IPS-NIHi7 (cell line): ENCODE data around the gene AIP.
"Not testable (repeated sequence)": the region's sequence is repeated elsewhere in the genome, so short reads cannot be mapped to it uniquely, and the experiment has no call there.

Experiments
- DNase-seq: peaks from one replicate; pipeline ENCODE4 v3.0.0; 2012; ENCODE audit warnings: mixed read lengths; ENCODE audit errors: extremely low spot score

Gene AIP

DNA sequence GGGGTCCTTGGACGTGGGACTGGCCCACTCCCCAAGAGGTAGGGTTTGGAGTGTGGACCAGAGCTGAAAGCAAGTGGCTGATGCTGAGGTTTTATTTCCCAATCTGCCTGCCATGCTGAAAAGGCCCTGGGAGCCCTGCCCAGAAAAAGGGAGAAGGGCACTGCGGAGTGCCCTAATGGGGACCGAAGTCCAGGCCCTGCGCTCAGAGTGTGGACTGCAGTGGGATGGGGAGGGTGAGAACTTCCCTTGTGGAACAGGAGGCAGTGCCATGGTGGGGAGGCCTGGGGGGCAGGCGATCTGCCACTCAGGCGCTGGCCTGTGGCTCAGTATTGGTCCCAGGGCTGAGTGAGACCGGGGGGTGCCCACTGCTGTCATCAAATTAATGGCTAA, 34.6 kb upstream of the AIP start:
- no peak for DNase-seq

DNA sequence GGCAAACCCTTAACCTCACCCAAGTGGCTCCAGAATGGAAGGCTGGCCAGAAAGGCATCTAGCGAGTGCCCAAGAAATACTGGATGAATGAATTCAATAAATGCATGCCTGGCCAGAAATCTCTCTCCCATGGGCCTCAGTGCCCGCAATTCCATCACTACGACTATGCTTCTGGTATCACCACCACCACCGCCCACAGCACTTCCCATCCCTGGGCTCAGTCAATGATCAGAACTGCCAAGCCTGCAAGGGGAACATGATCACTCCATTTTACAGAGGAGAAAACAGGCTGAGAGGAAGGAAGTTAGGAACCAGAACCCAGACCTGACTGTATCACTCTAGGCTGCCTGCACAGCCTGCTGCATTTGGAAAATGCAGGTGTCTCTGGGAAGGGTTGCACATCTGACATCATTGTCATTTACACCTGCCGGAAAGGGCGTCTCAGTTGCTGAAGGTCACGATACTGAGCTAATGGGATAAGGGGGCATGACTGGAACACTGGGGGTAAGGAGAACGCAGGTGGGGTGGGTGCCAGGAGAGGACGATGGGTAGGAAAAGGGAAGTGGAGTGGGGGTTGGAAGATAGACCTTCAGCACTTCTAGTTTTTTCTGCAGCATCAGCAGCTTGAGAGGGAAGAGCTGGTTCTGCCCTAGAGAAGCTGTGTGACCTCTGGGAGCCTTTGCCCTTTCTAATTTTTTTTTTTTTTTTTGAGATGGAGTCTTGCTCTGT, 33.5 kb upstream of the AIP start:
- DNase-seq: no peak

DNA sequence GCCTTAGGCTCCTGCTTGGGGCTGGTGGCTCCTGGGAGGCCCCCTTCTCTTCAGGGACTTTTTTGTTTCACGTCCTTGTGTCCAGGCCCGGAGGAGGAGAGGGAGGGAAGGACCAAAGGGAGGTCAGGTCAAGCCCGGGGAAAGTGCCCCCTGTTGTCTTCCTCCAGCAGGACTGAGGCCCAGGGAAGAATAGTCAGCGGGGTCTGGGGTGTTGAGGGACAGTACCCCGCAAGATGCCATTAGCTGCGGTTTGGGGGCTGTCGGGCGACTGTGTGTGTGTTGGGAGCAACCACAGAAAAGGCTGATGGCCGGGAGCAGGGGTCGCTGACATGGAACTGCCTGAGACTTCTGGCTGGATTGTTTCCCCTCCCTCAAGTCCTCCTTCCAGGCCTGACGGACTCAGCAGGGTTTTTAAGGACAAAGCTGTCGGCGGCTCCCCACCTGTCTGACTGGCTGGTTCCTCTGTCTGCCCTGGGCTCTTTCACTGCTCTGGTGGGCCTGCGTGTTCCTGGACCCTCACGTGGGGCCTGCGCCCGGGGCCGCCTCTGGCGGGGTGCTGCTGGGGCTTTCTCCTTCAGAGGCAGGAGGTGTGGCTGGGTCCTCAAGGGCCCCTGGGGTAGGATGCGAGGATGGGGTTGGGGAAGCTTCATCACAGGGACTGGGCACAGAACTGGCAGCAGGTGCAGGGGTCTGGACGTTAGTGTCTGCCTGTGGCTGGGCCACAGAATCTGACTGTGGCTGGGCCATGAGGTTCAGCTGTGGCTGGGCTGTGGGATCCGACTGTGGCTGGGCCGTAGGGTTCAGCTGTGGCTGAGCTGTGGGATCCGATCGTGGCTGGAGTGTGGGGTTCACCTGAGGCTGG, 31.8 kb upstream of the AIP start:
- no peak for DNase-seq

DNA sequence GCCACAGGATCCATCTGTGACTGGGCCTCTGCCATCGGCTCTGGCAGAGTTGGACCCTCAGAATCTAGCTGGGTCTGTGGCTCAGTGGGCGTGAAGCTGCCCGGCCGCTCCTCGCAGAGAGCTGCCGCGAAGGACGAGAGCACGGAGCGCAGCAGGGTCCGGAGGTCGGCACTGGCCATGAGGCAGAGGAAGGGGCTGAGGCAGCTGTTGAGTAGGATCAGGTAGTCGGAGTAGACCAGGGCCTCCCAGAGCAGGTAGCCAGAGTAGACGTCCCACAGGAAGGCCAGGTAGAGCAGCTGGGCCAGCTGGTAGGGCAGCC, 31.2 kb upstream of the AIP start:
- DNase-seq: no peak

DNA sequence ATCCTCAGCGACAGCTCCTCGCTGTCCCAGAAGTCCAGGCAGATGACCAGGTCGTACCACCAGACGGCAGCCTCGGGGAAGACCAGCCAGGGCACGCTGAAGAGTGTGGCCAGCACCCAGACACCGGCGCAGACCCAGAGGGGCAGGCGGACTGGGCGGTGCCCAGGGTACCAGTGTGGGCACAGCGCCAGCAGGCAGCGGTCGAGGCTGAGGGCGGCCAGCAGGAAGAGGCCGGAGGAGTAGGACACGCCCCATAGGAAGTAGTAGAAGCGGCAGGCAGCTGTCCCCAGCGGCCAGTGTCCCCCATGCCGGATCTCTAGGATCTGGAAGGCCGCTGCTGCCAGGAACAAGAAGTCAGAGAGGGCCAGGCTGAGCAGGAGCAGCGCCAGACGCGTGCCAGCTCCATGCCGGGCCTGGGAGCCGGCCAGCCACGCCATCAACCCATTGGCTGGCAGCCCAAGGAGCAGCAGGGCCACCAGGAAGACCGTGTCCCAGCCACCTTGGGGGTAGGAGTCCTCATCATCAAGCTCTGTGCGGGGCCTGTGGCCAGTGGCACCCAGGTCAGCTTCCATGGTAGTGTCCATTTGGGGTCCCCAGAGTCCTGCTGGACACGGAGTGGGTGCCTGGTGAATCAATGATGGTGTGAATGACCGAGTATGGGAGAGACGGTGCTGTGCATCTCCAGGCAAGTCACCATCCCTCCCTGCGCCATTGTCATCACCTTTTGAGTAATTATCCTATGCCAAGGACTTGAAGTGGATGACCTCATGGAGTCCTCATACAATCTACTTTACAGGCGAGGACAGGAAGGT, 30.5 kb upstream of the AIP start, which contains the start of gene GPR152:
Gene GPR152 (minus strand): TSS at position 589 of the 812 bp plus-strand sequence. CDS start 5 bp downstream, at position 584.
- no peak for DNase-seq

DNA sequence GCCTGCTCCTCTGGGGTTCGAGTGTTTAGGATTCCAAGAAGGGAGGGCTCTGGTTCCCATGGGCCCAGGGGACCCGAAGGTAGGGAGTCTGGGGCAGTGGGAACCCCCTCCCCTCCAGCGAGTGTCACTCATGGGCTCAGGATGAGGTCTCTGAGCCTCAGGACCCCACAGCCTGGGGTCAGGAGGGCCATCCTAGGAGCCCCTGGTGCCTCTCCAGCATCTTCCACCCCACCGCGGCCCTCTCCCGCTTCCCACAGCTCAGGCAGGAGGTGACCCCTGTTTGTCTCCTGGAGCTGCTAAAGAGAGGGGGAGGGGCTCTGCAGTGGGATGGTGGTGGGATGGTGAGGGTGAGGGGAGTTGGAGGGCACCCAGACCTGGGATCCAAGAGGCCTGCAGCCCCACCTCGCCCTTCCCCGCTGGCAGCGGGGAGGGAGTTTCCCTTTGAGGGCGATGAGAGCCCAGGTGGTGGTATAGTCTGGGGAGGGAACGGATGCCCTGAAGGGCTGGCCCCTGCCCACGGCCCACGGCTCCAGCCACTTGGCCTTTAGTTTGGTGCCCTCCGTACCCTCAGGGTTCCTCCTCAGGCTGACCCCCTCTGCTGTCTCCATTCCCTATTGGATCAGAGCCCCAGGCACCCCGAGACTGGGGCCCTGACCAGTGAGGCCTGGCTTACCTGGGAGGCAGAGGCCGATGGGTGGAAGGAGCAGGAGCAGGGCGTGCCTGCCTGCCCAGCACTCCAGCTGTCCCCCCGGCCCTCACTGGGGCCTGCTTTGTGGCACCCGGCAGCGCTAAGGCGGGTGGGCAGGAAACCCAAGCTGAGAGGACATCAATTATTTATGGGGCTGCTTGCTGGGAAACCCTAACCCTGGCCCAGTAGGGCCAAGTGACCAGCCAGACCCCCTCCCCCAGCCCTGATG, 28.8 kb upstream of the AIP start:
- DNase-seq: no peak

DNA sequence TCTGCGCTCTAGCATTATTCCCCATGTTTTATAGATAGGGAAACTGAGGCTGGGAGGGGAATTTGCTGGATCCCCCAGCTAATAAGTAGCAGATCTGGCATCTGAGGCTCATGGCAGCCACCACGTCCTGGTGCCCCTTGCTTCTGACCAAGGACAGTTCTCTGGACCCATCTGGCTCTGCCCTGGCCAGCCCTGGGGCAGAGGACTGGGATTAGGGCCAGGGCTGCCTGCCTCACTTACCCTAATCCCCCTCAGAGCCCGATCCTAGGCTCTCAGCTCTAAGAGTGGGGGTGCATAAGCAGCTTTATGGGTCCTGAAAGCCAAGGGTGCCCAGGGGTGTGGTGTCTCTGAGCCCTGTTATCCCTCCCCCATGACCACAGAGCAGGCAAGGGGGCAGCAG, 27.8 kb upstream of the AIP start, which contains the start of gene CABP4:
Gene CABP4 (plus strand): TSS at position 301 of the 400 bp plus-strand sequence. CDS start 70 bp downstream, at position 371.
- no peak for DNase-seq

DNA sequence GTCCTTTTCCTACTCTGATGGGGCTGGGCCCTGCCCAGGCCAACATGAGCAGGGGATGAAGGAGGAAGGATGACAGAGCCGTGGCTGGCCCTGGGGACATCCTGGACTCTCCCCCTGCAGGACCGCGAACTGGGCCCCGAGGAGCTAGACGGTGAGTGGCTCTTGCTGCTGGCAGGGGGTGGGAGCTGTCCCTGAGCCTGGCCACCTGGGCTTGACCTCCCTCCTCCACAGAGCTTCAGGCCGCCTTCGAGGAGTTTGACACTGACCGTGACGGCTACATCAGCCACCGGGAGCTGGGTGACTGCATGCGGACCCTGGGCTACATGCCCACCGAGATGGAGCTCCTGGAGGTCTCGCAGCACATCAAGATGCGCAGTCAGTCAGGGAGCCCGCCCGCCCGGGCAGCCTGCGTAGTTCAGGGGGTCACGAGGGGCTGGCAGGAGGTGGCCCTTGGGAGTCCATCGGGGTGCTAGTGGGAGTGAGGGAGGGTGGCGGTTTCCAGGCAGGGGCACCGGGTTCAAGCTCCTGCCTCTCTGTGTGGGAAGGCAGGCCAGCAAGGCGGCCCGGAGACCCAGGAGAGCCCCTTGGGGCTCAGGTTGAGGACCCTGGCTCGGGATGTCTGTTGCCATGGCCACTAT, 26.6 kb upstream of the AIP start:
- no peak for DNase-seq

DNA sequence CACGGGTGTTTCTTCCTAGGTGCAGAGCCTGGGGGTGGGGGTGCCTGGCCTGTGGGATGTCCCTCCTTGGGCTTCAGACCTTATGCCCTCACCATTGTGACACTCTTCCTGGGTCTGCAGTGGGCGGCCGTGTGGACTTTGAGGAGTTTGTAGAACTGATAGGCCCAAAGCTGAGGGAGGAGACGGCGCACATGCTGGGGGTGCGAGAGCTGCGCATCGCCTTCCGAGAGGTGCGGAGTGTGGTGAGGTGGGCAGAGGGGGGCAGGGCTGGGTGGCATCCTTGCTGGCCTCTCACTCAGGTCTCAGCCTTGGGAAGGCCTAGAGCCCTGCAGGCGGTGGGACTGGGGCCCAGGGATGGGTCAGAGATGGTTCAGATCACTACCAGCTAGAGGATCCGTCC, 25.4 kb upstream of the AIP start:
- DNase-seq: no peak

DNA sequence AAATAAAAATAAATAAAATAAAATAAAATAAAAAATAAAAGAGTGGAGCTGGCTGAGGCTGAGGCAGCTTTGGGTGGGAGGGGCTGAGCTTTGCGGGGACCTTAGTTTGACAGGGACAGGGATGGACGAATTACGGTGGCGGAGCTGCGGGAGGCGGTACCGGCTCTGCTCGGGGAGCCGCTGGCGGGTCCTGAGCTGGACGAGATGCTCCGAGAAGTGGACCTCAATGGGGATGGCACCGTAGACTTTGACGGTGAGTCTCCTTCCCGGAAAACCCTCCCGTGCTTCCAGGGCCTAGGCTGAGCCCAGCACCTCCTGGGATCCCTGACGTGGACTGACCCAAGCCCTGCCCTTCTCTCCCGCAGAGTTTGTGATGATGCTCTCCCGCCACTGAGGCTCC, 24.6 kb upstream of the AIP start:
- no peak for DNase-seq

DNA sequence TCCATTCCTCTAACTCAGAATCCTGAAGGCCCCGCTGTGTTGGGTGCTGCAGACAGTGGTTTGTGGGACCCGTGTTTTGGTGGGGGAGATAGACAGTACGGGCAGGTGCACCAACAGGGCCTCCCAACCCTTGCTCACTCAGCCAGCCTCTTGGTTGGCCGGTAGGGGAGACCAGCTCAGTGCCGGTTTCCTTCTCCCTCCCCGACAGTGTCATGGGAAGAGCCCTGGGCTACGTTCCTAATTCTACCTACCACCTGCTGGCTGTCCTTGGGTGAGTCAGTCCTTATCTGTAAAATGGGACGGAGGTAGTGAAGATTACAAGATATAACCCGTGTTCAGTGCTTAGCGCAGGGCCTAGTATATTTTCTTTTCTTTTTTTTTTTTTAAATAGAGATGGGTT, 19.6 kb upstream of the AIP start:
- DNase-seq: no peak

DNA sequence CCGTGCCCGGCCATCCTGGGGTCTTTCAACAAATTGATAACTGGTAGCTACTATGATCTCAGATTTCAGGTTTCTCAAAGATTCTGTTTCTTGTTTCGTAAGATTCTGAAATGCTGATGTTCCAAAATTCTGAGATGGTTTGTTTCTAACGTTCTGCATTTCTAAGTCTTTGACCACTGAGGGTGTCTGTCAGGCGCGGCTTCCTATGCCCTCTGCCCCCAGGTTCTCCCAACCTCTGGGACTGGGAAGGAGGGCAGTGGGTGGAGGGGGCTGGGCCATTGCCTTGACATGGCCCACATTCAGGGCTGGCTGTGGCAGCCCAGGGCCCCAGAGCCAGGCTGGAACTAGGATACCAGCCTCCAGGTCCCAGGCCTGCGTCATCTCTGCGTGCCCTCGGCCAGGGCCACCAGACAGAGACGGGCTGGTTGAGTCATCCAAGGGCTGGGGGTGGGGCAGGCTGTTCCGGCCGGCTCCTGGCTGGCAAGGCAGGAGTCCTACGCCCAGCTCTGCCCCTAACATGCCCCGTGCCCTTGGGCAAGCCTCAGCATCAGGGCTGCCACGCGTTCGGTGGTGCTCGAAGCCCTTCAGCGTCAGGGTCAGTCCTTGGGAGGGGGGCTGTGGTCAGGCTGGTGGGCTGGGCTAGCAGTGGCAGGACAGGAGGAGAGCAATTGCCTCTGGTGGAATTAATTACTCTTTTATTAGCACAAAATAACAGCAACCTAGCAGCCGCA, 19.0 kb upstream of the AIP start:
- no peak for DNase-seq

DNA sequence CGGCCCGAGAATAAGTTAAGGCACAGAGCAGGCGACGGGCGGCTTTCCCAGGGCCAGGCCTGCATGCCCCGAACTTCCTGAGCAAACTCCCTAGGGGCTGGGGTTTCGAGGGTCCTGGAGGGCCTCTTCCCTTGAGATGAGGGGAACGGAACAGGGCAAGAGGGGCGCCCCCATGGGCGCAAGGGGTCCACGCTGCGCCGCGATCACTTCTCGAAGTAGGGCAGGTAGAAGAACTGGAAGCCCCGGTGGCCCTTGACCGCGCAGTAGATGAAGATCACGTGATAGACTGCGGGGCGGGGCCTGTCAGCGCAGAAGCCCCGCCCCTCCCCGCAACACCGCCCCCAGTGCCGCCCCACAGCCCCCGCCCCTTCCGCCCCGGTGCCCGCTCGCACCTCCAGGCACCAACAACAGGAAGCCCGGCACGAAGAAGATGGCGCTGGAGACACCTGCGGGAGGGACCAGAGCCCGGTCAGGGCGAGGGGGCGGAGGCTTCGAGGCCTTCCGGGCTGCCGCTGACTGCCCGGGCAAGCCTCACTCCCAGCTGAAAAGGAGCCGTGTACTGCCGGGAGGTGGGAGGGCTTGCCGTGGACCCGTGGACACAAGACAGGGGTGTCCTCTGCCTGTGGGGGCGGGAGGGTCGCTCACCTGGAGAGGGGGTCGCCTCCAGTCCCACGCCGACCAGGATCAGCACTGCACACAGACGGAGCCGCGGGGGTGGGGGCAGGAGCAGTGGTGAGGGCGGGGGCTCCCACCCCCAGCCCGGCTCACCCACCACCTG, 18.2 kb upstream of the AIP start:
- DNase-seq: peak; percentile 95

DNA sequence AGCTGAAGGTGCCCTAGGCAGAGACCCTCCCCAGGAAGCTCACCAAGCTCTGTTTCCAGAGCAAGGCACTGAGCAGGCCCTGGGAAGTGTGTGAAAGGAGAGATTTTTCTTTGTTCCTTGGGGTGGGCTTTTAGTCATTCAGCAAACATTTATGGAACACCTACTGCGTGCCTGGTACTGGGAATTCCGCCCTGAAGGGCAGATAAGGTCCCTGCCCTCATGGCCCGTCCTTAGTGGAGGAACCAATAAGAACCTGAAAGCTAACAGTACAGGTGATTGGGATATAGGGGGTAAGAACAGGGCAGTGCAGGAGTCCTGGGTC, 17.7 kb upstream of the AIP start:
- DNase-seq: no peak

DNA sequence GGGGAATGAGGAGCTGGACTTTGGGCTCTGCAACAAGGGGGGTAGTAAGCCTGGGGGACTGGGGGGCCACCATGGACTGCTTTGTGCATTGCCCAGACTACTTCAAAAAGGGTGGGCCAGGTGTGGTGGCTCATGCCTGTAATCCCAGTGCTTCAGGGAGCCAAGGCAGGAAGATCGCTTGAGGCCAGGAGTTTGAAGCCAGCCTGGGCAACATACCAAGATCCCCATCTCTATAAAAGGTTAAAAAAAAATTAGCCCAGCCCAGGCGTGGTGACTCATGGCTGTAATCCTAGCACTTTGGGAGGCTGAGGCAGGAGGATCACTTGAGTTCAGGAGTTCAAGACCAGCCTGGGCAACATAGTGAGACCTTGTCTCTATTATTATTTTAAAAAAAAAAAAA, 17.3 kb upstream of the AIP start:
- not testable (repeated sequence) for DNase-seq

DNA sequence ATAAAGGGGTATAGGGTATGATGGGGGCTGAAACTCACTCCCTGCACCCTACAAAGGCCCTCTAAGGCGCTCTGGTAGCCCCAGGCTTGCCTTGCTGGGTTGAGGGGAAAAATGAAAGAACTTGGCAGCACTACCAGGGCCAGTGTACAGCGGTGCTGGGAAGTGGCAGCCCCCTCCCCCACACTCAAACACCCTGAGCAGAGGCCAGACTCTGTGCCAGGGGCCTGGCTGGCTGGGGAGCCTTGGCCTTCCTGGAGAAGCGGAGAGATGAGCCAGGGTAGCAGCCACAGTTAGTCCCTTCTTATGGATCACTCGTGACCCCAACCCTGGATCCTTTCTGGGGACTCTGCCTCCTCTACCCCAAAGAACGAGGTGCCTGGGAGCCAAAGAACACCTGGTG, 16.5 kb upstream of the AIP start:
- DNase-seq: no peak

DNA sequence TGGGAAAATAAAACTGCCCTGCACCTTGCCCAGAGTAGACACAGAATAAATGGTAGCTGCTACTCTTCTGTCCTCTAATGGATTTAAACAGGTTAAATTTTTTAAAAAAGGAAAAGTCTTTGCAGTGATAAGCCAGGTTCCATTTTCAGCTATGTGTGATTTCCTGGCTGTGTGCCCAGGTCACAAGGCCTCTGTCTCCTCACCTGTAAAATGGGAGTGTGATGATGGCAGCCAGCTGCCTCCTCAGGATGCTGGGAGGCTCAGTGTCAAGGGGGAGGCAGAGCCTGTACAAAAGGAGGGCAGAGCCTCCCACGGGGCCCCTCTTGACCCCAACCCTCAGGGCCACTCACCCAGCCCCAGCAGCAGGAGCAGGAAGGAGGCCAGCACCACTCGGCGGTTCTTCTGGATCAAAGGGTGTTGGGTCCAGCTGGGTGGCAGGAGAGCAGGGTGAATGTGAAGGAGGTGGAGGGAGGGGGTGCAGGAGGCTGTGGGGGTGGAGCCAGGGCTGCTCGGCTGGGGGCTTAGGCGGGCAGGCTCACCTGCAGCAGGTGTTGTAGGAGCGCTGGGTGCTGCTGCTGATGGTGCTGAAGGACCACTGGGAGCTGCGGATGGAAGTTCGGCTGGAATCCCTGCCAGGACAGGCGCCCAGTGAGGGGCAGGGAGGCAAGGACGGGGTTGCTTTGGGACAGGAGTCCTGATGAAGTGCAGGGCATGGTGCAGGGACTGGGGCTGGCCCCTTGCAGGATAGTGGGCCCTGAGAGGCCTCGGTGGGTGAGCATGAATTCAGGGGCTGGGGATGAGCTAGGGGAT, 15.7 kb upstream of the AIP start:
- no peak for DNase-seq

DNA sequence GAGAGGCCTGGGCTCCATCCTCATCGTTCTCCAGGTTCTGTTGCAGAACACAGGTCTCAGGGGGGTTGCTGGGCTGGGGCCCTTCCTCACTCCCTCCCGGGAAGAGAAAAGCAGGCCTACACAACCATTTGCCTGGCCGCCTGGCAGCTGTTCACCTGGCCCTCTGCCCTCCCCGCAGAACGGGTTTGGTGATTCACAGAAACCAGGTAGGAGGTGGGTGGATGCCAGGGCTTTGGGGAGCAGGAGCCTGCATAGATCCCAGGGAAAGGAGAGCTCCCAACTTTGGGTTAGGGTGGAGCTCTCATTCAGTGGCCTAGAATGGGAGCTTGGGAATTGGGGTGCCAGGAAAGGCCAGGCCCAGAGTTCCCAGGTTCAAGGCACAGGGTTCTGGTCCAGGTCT, 14.8 kb upstream of the AIP start:
- DNase-seq: no peak

DNA sequence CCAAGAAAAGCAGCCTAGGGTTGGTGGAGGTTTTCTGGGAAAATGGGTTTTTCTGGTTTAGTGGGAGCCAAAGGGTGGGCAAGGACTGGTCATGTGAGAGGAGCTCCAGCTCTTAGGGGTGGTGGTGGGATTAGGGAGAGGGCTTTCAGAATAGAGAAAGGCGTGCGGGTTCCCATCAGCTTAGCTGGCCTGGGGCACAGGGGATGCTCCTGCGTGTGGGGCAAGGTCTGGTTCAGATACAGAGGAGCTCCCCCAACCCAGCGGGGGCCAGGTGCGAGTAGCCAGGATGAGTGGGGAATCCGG, 14.4 kb upstream of the AIP start:
- DNase-seq: no peak
